Stimulated activated naive CD8-positive, alpha-beta T cell treated with anti-CD3 and anti-CD28 coated beads, Interleukin-15, Interleukin-2, amounts not matched to agents 100 U/mL and 50 U/mL, for 24 hours (primary cell): ENCODE measurements around the gene INPP5A.

Experiments used
- ATAC-seq: fragments of 150-1000 bp; cut with Tn5 transposase; one replicate; pipeline ENCODE4 v1.10.0; 2021
- DNase-seq: peaks from one replicate; pipeline ENCODE4 v3.0.0; 2021

Gene INPP5A

GRCh38 chr10:132802048-132802447, 264.5 kb downstream of the INPP5A start:
- no peak for DNase-seq
- ATAC-seq, result no peak

- ATAC-seq (no peak), DNase-seq (no peak)
Observed at GRCh38 chr10:132802694-132803320, 265.2 kb downstream of the INPP5A start.

- no peak for ATAC-seq
- no peak for DNase-seq
Observed at GRCh38 chr10:132803416-132804210, 266.0 kb downstream of the INPP5A start.

- no peak for DNase-seq
- no peak for ATAC-seq
Observed at GRCh38 chr10:132804287-132804686, 266.7 kb downstream of the INPP5A start.

GRCh38 chr10:132804785-132805426, 267.3 kb downstream of the INPP5A start:
- ATAC-seq, result no peak
- DNase-seq, result no peak

- ATAC-seq, result no peak
- DNase-seq, result no peak
Observed at GRCh38 chr10:132805599-132805998, 268.0 kb downstream of the INPP5A start.

GRCh38 chr10:132806110-132806509, 268.5 kb downstream of the INPP5A start:
- ATAC-seq, result no peak
- DNase-seq, result no peak

GRCh38 chr10:132806561-132807003, 269.0 kb downstream of the INPP5A start:
- ATAC-seq, result no peak
- DNase-seq, result no peak

- no peak for ATAC-seq
- DNase-seq, result no peak
Observed at GRCh38 chr10:132807621-132808049, 270.0 kb downstream of the INPP5A start.

GRCh38 chr10:132808383-132809231, 271.0 kb downstream of the INPP5A start:
- no peak for DNase-seq
- no peak for ATAC-seq

- DNase-seq (no peak), ATAC-seq (no peak)
Observed at GRCh38 chr10:132809232-132810140, 271.9 kb downstream of the INPP5A start.

GRCh38 chr10:132810141-132810806, 272.7 kb downstream of the INPP5A start:
- DNase-seq (no peak), ATAC-seq (no peak)

GRCh38 chr10:132810807-132811700, 273.5 kb downstream of the INPP5A start:
- no peak for DNase-seq
- no peak for ATAC-seq

- DNase-seq (no peak), ATAC-seq (no peak)
Observed at GRCh38 chr10:132811891-132812481, 274.4 kb downstream of the INPP5A start.

- ATAC-seq (no peak), DNase-seq (no peak)
Observed at GRCh38 chr10:132812520-132812919, 274.9 kb downstream of the INPP5A start.

- ATAC-seq (no peak), DNase-seq (no peak)
Observed at GRCh38 chr10:132813001-132813401, 275.4 kb downstream of the INPP5A start.

GRCh38 chr10:132813560-132814468, 276.2 kb downstream of the INPP5A start:
- DNase-seq (no peak), ATAC-seq (no peak)

GRCh38 chr10:132814469-132814856, 276.9 kb downstream of the INPP5A start:
- ATAC-seq (no peak), DNase-seq (no peak)
